NCI-H82 (cell line): Measurements from ENCODE around the gene OR8B3.
"Not testable (repeated sequence)": the region's sequence is repeated elsewhere in the genome, so short reads cannot be mapped to it uniquely, and the experiment has no call there.

Experiments
- DNase-seq: peaks from one replicate; lab custom pipeline; 2025; lab: John Stamatoyannopoulos, UW

OR8B3 gene

GRCh38 chr11:124398924-124399323 lies at the start of gene OR8B3:
Gene OR8B3 (minus strand): TSS chr11:124399024. CDS start chr11:124397351, 1,673 bp downstream.
- no peak for DNase-seq

- DNase-seq, result no peak
Measured at GRCh38 chr11:124446916-124447315, 48.1 kb upstream of the OR8B3 start.

- no peak for DNase-seq
Measured at GRCh38 chr11:124445646-124446150, 46.9 kb upstream of the OR8B3 start, which contains the start of gene OR8B8. Gene OR8B8 (minus strand): TSS chr11:124445696. CDS start chr11:124441085, 4,611 bp downstream.

- DNase-seq, result no peak
Measured at GRCh38 chr11:124442847-124443246, 44.0 kb upstream of the OR8B3 start.

GRCh38 chr11:124442442-124442841 lies 43.6 kb upstream of the OR8B3 start:
- no peak for DNase-seq

- DNase-seq, result no peak
Measured at GRCh38 chr11:124441519-124441918, 42.7 kb upstream of the OR8B3 start.

GRCh38 chr11:124441081-124441480 lies 42.3 kb upstream of the OR8B3 start:
- no peak for DNase-seq

- DNase-seq, result no peak
Measured at GRCh38 chr11:124440608-124441007, 41.8 kb upstream of the OR8B3 start.

GRCh38 chr11:124434699-124435098 lies 35.9 kb upstream of the OR8B3 start:
- no peak for DNase-seq

- no peak for DNase-seq
Measured at GRCh38 chr11:124429599-124429998, 30.8 kb upstream of the OR8B3 start.

- no peak for DNase-seq
Measured at GRCh38 chr11:124424384-124424921, 25.6 kb upstream of the OR8B3 start, which contains the start of gene OR8B4. Gene OR8B4 (minus strand): TSS chr11:124424871. CDS start chr11:124424871, 0 bp downstream.

- no peak for DNase-seq
Measured at GRCh38 chr11:124421043-124421442, 22.2 kb upstream of the OR8B3 start.

GRCh38 chr11:124415356-124415923 lies 16.6 kb upstream of the OR8B3 start:
- DNase-seq, result peak; percentile 67

GRCh38 chr11:124409906-124410305 lies 11.1 kb upstream of the OR8B3 start:
- DNase-seq, result no peak

- no peak for DNase-seq
Measured at GRCh38 chr11:124405581-124405980, 6.8 kb upstream of the OR8B3 start.

GRCh38 chr11:124403186-124403585 lies 4.4 kb upstream of the OR8B3 start:
- not testable (repeated sequence) for DNase-seq

- DNase-seq, result peak; percentile 57
Measured at GRCh38 chr11:124402326-124402922, 3.6 kb upstream of the OR8B3 start.

- DNase-seq, result not testable (repeated sequence)
Measured at GRCh38 chr11:124396847-124397246, 2.0 kb downstream of the OR8B3 start.

- no peak for DNase-seq
Measured at GRCh38 chr11:124394408-124394807, 4.4 kb downstream of the OR8B3 start.

GRCh38 chr11:124384399-124384798 lies 14.4 kb downstream of the OR8B3 start, which contains the start of gene OR8B2:
Gene OR8B2 (minus strand): TSS chr11:124384499. CDS start chr11:124383343, 1,156 bp downstream.
- no peak for DNase-seq

- DNase-seq, result not testable (repeated sequence)
Measured at GRCh38 chr11:124382857-124383256, 16.0 kb downstream of the OR8B3 start.

GRCh38 chr11:124380585-124380984 lies 18.2 kb downstream of the OR8B3 start:
- DNase-seq, result no peak

GRCh38 chr11:124376280-124376679 lies 22.5 kb downstream of the OR8B3 start:
- DNase-seq, result no peak
